Measurements from ENCODE around the gene NDE1.

DNA sequence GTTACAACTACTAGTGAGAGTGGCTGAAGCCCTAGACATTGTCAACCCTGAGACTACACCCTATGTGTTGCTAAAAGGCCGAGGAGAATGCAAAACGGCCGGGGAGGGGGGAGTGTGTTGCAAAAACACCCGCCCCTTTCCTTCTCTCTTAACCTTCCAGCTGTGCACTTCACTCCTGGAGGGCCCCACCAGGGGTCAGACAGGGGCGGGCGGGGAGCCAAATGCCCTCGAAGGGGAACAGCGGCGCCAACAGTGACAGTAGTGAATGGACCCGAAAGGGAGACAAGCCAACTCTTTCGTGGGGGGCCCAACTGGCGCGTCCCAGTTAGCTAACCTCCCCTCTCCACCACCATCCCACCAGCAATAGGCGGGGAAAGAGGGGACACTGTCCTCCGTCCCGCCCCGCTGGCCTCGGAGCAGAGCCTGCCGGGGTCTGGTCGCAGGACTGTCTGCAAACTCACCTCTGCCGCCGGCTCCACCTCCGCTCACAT lies 7.4 kb upstream of the NDE1 start:
- TF ChIP-seq POLR2A (IDR thresholded peaks at IDR 0.05; ENCODE audit: low read length) (no peak; the same call in 1 of the 2 replicates), BCL3 (IDR thresholded peaks at IDR 0.05) (no peak), MAX (IDR thresholded peaks at IDR 0.05) (no peak), CEBPB (IDR thresholded peaks at IDR 0.05) (no peak), CTCF (IDR thresholded peaks at IDR 0.05) (no peak; the same call in 2 of the 3 replicates), CBX8 (IDR thresholded peaks at IDR 0.05) (no peak), RARB (CRISPR knock-in tag; IDR thresholded peaks at IDR 0.05) (no peak), HES2 (IDR thresholded peaks at IDR 0.05) (no peak)

All from A549 (cell line).